ENCODE data around the gene DLAT.

Gene DLAT

DNA sequence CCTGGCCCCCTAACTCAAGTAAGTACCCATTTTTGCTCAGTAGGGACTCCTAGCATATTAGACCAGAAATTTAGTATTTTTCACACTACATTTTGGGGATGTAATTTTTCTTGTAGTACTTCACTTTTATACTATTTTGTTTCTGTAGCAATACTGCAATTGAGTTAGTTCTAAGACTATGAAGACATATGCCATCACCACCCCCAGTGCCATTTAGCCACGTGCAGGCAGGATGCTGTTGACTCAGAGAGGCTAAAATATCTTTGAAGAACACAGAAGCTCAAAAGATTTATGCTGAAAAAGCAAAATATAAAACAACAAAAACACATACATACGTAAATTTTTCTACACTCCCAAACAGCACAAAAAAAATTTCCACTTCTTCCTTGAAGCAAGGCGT, 29.1 kb upstream of the DLAT start:
- TF ChIP-seq, protein P1, sequence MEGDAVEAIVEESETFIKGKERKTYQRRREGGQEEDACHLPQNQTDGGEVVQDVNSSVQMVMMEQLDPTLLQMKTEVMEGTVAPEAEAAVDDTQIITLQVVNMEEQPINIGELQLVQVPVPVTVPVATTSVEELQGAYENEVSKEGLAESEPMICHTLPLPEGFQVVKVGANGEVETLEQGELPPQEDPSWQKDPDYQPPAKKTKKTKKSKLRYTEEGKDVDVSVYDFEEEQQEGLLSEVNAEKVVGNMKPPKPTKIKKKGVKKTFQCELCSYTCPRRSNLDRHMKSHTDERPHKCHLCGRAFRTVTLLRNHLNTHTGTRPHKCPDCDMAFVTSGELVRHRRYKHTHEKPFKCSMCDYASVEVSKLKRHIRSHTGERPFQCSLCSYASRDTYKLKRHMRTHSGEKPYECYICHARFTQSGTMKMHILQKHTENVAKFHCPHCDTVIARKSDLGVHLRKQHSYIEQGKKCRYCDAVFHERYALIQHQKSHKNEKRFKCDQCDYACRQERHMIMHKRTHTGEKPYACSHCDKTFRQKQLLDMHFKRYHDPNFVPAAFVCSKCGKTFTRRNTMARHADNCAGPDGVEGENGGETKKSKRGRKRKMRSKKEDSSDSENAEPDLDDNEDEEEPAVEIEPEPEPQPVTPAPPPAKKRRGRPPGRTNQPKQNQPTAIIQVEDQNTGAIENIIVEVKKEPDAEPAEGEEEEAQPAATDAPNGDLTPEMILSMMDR (IDR thresholded peaks at IDR 0.05), result no peak

DNA sequence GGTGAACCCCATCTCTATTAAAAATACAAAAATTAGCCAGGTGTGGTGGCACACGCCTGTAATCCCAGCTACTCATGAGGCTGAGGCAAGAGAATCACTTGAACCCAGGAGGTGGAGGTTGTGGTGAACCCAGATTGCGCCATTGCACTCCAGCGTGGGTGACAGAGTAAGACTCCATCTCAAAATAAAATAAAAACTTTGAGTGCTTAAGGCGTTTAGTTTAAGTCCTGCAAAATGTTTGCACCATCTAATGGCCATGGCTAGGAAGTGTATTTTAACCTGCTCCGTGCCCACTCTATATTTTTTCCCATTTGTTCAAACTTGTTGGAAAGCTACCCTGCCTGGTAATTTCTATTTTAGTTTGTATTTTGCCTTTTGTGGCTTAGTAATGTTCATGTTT, 28.5 kb upstream of the DLAT start:
- TF ChIP-seq, protein P1 (IDR thresholded peaks at IDR 0.05), result peak; percentile 45

DNA sequence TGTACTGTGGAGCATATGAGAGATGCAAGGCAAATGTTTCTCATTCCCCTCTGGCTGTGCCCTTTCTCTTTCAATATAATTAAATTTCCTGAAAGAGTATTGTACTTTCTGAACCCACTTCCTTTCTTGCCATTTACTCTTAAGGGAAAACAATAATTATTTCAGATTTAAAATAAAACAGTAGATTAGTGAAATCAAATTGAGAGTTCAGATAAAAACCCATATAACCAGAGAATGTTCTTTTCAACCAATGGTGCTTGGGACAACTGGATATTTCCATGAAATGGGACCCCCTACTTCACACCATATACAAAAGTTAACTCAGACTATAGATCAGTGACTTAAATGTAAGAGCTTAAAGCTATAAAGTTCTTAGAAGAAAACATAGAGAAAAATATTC, 26.1 kb upstream of the DLAT start:
- TF ChIP-seq, protein P1 (IDR thresholded peaks at IDR 0.05), result no peak

DNA sequence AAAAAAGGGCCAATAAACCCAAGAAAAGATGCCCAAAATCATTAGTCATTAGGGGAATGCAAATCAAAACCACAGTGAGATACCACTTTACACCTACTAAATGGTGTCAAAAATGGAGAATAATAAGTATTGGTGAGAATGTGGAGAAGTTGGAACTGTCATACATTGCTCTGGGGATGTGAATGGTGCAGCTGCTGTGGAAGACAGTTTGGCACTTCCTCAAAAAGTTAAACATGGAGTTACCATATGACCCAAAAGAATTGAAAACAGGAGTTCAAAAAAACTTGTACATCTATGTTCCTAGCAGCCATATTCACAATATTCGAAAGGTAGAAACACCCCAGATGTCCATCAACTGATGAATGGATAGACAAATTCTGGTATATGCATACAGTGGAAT, 24.5 kb upstream of the DLAT start:
- TF ChIP-seq, protein P1 (IDR thresholded peaks at IDR 0.05), result no peak

DNA sequence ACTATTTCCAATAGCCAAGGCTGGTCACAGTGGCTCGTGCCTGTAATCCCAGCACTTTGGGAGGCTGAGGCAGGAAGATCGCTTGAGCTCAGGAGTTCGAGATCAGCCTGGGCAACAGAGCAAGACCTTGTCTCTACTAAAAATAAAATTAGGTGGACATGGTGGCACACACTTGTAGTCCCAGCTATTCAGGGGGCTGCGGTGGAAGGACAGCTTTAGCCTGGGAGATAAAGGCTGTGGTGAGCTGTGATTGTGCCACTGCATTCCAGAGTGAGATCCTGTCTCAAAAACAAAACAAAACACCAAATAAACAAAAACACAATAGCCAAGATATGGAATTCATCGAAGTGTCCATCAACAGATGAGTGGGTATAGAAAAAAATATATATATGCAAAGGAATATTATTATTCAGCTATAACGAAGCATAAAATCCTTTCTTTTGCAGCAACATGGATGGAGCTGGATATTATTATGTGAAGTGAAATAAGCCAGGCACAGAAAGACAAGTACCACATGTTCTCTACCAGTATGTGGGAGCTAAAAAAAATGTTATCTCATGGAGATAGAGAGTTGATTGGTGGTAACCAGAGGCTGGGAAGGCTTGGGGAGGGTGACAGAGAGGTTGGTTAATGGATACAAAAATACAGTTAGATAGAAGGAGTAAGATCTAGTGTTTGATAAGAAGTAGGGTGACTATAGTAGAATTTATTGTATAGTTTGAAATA, 22.6 kb upstream of the DLAT start:
- TF ChIP-seq, protein P1 (IDR thresholded peaks at IDR 0.05), result no peak

DNA sequence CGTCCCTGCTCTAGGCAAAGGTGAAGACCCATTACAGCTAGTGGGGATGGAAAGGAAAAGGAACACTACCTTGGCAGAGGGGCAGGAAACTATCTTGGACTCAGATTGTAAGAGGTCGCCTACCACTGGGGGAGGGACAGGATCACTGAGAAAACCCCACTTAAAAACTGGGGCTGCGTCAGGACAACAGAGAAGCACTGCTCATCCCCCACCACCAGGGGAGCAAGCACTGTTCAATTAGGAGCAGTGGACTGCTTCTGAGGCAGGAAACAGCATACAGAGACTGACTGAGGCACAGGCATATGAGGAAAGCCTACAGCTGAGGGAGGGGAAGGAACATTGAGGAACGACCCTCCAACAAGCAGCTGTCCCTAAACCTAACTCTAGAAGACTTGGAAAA, 20.8 kb upstream of the DLAT start:
- TF ChIP-seq, protein P1 (IDR thresholded peaks at IDR 0.05), result peak; percentile 25; the same call in 1 of the 2 replicates

DNA sequence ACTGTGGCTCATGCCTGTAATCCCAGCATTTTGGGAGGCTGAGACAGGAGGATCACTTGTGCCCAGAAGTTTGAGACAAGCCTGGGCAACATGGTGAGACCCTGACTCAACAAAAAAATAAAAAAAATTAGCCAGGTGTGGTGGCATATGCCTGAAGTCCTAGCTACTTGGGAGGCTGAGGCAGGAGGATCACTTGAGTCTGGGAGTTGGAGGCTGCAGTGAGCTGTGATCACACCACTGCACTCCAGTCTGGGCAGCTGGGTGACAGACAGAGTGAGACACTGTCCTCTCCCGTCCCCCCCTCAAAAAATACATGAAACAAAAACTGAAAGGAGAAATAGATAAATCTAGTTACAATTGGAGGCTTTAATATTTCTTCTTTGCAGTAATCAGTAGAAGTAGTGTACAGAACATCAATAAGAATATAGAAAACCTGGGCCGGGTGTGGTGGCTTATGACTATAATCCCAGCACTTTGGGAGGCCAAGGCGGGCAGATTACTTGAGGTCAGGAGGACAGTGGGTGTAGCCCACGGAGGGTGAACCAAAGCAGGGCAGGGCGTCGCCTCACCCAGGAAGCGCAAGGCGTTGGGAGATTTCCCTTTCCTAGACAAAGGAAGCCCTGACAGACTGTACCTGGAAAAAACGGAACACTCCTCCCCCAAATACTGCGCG, 19.6 kb upstream of the DLAT start:
- TF ChIP-seq, protein P1 (IDR thresholded peaks at IDR 0.05), result no peak
